ENCODE data around the gene TMEM9B.
"Not testable (repeated sequence)": the region's sequence is repeated elsewhere in the genome, so short reads cannot be mapped to it uniquely, and the experiment has no call there.

TMEM9B gene

GRCh38 chr11:8964324-8965320, at the start of gene TMEM9B:
Gene TMEM9B (minus strand): TSS chr11:8964442. CDS start chr11:8964313, 129 bp downstream.
- DNase-seq (ENCODE audit: low read depth) = peak; percentile 76

DNA sequence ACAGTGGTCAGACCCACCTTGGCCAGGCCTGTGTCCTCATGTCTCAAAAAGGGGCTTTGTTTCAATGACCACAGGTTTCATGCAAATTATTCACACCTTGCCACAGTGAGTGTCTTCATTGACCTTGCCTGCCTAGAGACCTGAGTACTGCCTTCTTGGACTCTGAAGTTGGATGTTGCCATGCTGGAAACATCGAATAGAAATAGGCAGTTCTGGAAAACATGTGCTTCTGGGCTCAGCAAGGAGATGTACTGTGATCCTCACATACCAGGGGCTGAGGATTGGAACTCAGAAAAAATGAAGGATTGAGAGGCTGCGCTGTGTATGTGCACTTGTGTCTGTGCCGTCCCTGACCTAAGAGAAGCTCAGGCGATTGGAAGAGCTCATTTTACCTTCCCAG, 49.1 kb upstream of the TMEM9B start:
- no peak for DNase-seq (ENCODE audit: low read depth)

DNA sequence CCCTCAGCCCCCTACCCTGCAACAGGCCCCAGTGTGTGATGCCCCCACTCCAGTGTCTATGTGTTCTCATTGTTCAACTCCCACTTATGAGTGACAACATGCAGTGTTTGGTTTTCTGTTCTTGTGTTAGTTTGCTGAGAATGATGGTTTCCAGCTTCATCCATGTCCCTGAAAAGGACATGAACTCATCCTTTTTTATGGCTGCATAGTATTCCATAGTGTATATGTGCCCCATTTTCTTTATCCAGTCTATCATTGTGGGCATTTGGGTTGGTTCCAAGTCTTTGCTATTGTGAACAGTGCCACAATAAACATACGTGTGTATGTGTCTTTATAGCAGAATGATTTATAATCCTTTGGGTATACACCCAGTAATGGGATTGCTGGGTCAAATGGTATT, 45.3 kb upstream of the TMEM9B start:
- not testable (repeated sequence) for DNase-seq (ENCODE audit: low read depth)

- DNase-seq (ENCODE audit: low read depth) = no peak
Measured at GRCh38 chr11:9008661-9009060, 44.4 kb upstream of the TMEM9B start.

DNA sequence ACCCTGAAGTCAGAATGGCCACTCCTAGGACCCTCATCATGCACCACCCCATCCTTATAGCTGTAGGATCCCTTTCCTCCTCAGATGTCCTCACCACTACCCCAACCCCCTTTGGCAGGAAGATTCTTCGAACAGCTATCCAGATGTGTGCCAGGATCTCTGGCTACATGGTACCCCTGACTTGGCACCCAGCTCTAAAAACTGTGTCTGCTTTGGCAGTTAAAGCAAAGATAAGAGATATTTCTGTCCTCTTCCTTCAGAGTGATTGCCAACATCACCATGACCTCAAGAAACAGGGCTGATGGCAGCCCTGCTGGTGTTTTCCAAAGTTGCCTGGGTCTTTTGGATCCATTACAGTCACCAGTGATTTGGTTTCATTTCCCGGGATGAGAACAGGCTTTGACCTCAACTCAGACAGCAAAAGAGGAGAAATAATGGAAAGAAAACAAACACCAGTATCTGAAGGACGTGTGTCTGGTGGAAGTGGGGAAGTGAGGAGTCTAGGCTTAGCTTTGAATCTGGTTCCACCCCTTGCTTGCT, 43.8 kb upstream of the TMEM9B start:
- DNase-seq (ENCODE audit: low read depth) = no peak

GRCh38 chr11:9005087-9005486, 40.8 kb upstream of the TMEM9B start:
- no peak for DNase-seq (ENCODE audit: low read depth)

- DNase-seq (ENCODE audit: low read depth) = no peak
Measured at GRCh38 chr11:9004183-9004926, 40.1 kb upstream of the TMEM9B start.

GRCh38 chr11:9003573-9004182, 39.4 kb upstream of the TMEM9B start, which contains the start of gene NRIP3:
Gene NRIP3 (minus strand): TSS chr11:9004001. CDS start chr11:9003935, 66 bp downstream.
- peak; percentile 55 for DNase-seq (ENCODE audit: low read depth)

DNA sequence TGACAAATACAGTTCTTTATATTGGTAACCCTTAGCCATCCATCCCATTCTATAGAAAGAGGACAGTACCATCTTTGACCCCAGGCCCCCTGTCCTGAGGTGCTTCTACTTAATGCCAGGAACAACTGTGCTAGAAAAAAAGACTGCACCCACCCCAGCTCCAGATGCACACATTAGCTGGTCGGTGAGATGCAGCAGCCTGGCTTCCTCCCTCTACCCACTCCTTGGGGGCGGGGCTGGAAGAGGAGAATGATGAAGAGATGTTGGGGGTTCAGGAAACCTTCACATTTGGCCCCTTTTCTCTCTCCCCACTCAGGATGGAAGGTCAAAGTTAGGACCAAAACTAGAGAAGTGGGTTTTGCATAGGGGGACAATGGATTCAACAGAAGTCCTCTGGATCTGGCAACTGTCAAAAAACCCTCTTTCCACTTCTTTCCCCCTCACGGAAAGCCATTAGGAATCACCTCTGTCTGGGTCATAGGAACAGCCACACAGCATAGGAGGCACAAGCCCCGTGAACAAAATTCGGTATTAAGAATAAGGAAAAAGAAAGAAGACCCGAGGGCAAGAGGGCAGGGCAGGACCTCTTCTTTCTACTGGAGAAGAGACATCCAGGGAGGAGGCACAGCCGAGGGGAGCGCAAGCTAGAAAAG, 38.8 kb upstream of the TMEM9B start:
- DNase-seq (ENCODE audit: low read depth) = no peak

GRCh38 chr11:9001736-9002135, 37.5 kb upstream of the TMEM9B start:
- peak; percentile 59 for DNase-seq (ENCODE audit: low read depth)

DNA sequence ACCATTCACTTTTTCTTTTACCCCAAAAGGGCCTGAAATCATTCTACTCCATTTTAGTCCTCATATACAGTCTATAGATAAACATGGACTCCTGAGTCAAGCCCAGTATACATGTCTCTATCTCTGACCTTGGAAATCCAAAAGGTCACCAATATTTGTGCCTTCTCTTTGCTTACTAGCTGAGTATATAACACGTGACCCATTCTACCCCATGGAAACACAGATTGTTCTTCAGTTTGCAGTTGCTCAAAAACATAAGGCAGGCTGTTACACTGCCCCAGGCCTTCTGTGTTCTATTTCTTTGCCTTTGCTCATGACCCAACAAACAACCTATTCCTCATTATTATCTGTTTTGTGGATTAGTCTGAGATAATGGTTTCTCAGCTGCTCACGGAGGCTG, 33.8 kb upstream of the TMEM9B start:
- DNase-seq (ENCODE audit: low read depth) = no peak

DNA sequence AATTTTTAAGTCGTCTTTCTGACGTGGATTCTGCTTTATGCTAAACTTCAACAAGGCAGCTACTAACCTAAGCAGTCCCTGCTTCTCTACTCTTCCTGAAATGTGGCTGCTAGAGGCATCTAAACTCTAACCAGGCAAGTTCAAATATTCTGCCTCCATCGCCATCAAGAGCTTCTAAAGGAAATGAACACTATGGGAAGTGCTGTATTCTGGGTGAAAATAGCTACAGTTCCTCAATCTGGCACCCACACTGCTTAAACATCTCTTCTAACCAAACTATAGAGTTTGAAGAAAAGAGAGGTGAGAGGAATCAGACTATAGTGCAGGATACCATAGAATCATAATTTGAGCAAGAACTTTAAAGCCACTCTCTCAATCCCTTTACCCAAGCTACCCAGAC, 33.2 kb upstream of the TMEM9B start:
- DNase-seq (ENCODE audit: low read depth) = no peak

GRCh38 chr11:8989453-8989852, 25.2 kb upstream of the TMEM9B start:
- DNase-seq (ENCODE audit: low read depth) = peak; percentile 51

DNA sequence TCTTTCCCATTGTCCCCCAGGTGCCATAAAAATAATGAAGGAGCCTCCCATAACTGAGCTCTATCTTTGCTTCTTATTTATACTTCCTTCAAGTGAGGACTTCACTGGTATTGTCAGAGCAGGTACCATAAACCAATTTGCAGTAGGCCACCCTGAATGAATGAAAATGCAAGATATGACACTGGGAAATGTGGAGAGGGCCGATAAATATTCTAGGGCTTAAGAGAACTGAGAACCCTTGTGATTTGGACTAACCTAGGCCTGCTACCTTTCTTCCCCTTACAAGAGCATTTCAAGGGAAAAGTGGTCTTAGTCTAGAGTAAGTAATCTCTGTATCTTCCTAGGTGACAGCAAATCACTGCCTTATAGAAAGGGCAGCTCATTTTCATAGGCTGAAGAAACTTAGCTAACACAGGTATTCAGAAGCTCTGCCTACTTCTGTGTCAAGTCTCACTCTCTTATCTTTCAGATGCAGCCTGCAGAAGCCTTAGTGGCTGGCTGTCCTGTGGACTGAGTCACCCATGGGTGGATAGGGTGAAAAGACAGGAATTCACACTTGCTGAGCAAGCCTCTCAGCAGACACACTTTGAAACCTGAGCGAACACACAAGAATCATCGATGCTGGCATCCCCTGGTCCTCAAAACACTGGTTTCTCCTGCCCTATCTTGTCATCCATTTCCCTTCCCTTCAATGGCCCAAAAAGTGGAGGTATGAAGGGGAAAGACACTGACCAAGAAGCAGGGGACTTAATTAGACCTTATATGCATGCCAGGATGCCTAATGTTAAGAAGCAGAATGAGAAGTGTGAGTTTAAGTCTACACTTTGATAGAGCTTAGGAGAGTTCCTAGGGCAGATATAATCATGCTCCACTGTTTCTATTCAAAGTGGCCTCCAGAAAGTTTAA, 24.3 kb upstream of the TMEM9B start:
- peak; percentile 43 for DNase-seq (ENCODE audit: low read depth)

DNA sequence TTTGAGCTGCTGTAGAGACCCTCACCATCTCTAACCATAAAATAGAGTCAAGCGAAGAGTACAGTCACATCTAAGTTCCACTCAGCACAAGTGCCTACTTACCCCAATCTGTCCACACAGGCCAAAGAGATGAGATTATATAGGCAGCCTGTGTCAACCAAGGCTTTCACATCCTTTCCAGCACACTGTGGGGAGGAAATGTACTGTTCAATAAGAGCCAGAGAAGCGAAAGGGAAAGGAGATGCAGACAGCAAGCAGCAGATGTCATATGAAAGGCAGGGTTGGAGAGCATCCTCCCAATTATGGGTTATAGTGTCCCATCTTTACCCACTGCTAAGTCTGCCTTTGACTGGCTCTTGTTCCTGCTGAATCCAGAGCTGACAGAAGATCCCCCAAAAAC, 23.2 kb upstream of the TMEM9B start:
- no peak for DNase-seq (ENCODE audit: low read depth)

DNA sequence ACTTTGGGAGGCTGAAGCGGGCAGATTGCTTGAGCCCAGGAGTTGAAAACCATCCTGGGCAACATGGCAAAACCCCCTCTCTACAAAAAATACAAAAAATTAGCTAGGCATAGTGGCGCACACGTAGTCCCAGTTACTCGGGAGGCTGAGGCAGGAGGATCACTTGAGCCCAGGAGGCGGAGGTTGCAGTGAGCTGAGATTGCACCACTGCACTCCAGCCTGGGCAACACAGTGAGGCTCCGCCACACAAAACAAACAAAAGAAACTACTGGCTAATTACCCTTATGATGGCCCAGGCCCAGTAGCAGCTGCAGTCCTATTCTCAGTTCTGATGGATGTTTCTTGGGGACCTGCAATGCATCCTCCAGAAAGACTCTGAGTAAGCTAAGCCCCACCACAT, 22.5 kb upstream of the TMEM9B start:
- DNase-seq (ENCODE audit: low read depth) = not testable (repeated sequence)

DNA sequence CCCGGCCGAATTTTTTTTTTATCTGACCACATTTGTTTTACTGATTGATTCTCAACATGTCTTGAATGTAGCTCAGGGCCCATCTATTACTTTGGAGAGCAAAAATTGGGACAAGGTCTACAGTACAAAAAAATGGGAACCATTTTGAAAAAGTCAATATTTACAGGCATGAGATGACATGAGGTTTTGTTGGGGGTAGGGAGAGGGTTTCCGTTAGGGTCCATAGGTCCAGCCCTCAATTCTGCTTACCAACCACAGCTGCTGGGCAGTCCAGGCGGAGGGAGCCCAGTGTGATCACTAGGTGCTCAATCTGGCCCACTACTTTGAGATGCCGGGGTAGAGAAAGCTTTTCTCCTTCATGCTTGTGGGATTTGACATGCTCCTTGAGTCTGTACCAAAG, 21.2 kb upstream of the TMEM9B start:
- no peak for DNase-seq (ENCODE audit: low read depth)

- DNase-seq (ENCODE audit: low read depth) = no peak
Measured at GRCh38 chr11:8983552-8983951, 19.3 kb upstream of the TMEM9B start.

- no peak for DNase-seq (ENCODE audit: low read depth)
Measured at GRCh38 chr11:8980485-8980884, 16.2 kb upstream of the TMEM9B start.

GRCh38 chr11:8979365-8979764, 15.1 kb upstream of the TMEM9B start:
- DNase-seq (ENCODE audit: low read depth) = not testable (repeated sequence)

DNA sequence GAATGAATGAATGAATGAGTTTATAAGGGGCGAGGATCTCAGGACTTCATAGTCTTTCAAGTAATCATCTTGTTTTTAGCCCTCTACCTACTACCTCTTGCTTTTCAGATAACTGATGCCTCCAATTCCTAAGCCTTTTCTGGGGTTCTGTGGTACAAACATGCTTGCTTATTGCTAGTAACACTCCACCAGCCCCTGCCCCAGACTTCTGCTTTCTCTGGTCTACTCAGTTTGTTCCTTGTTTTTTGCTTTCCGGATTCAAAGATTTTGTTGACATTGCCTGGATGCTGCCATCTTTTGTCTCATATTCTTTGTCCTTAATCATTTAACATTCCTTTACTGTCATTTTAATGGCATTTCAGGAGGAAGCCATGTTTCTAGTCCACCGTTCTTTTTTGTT, 8.9 kb upstream of the TMEM9B start:
- DNase-seq (ENCODE audit: low read depth) = no peak
